Astrocyte (in vitro differentiated cells and primary cell): ENCODE data around the gene GRIK3. TPM values are rescaled to one million over a fixed set of nuclear protein-coding genes. Genes with fewer than 3 reads are reported as not detected.
"Not testable (repeated sequence)": the region's sequence is repeated elsewhere in the genome, so short reads cannot be mapped to it uniquely, and the experiment has no call there.

Experiments used
- DNase-seq: peaks from one replicate; pipeline ENCODE4 v3.0.0-alpha.2; 2010; ENCODE audit warnings: low read depth
- FAIRE-seq: peaks from 2 replicates; lab custom pipeline; 2011; peaks lifted over from hg19 to GRCh38; lab: Jason Lieb, UNC
- H2AFZ ChIP-seq: 2 replicates; pipeline ENCODE4 v1.6.0; 2012; ENCODE audit warnings: low read depth, low read length, inconsistent platforms
- H3K27ac ChIP-seq: 2 replicates; pipeline ENCODE4 v1.5.1; 2011; ENCODE audit warnings: low read depth, low read length, inconsistent platforms
- H3K27me3 ChIP-seq: 2 replicates; pipeline ENCODE4 v1.6.0; 2011; ENCODE audit warnings: low read length, inconsistent platforms; ENCODE audit not compliant: insufficient read depth
- H3K36me3 ChIP-seq: 2 replicates; pipeline ENCODE4 v1.5.1; 2011; ENCODE audit warnings: low read length, inconsistent platforms; ENCODE audit not compliant: insufficient read depth
- H3K4me1 ChIP-seq: 2 replicates; pipeline ENCODE4 v1.5.1; 2011; ENCODE audit warnings: low read length, inconsistent platforms; ENCODE audit not compliant: insufficient read depth
- H3K4me2 ChIP-seq: 2 replicates; pipeline ENCODE4 v1.6.0; 2012; ENCODE audit warnings: low read length, inconsistent platforms
- H3K4me3 ChIP-seq: 2 replicates; pipeline ENCODE4 v1.5.1; 2011; ENCODE audit warnings: low read depth, mild to moderate bottlenecking, low read length, inconsistent platforms; ENCODE audit not compliant: insufficient read depth
- H3K79me2 ChIP-seq: 2 replicates; pipeline ENCODE4 v1.6.0; 2012; ENCODE audit warnings: mild to moderate bottlenecking, low read length, inconsistent platforms; ENCODE audit not compliant: insufficient read depth
- H3K9ac ChIP-seq: 2 replicates; pipeline ENCODE4 v1.6.0; 2012; ENCODE audit warnings: mild to moderate bottlenecking, low read length, inconsistent platforms
- H3K9me3 ChIP-seq: 2 replicates; pipeline ENCODE4 v1.5.1; 2012; ENCODE audit warnings: low read depth, mild to moderate bottlenecking, low read length, inconsistent platforms; ENCODE audit not compliant: insufficient read depth
- H4K20me1 ChIP-seq: 2 replicates; pipeline ENCODE4 v1.6.0; 2012; ENCODE audit warnings: low read length, inconsistent platforms; ENCODE audit not compliant: insufficient read depth
- H3K27ac Mint-ChIP-seq: one replicate; pipeline ENCODE4 v1.8.0; 2021; ENCODE audit warnings: mild to moderate bottlenecking, mixed read lengths; ENCODE audit not compliant: unreplicated experiment
- H3K27me3 Mint-ChIP-seq: one replicate; pipeline ENCODE4 v1.8.0; 2021; ENCODE audit warnings: low read depth, mixed read lengths; ENCODE audit not compliant: unreplicated experiment
- H3K36me3 Mint-ChIP-seq: one replicate; pipeline ENCODE4 v1.8.0; 2021; ENCODE audit warnings: low read depth, mixed read lengths; ENCODE audit not compliant: unreplicated experiment
- H3K4me1 Mint-ChIP-seq: one replicate; pipeline ENCODE4 v1.8.0; 2021; ENCODE audit warnings: low read depth, mixed read lengths; ENCODE audit not compliant: unreplicated experiment
- H3K4me3 Mint-ChIP-seq: one replicate; pipeline ENCODE4 v1.8.0; 2021; ENCODE audit warnings: mild to moderate bottlenecking, moderate library complexity, mixed read lengths; ENCODE audit not compliant: unreplicated experiment
- H3K9me3 Mint-ChIP-seq: one replicate; pipeline ENCODE4 v1.8.0; 2021; ENCODE audit warnings: mild to moderate bottlenecking, mixed read lengths; ENCODE audit not compliant: unreplicated experiment
- EZH2 ChIP-seq: IDR thresholded peaks from 2 replicates; pipeline ENCODE4 v1.6.1; 2012; ENCODE audit warnings: mild to moderate bottlenecking, low read length, inconsistent platforms; ENCODE audit not compliant: insufficient read depth
- total RNA-seq: library from RNA; stranded (reverse); gene quantifications from 2 replicates; pipeline ENCODE4 v1.2.1, GENCODE V29; 2021
- TF ChIP-seq, protein P1 (sequence below): IDR thresholded peaks from 2 replicates; pipeline ENCODE4 v1.5.1; 2011; ENCODE audit warnings: low read depth, mild to moderate bottlenecking, inconsistent platforms, low read length, moderate library complexity; ENCODE audit not compliant: insufficient read depth

Gene GRIK3
- total RNA-seq, 1 donor from 2014 or later: 0.16 TPM

DNA sequence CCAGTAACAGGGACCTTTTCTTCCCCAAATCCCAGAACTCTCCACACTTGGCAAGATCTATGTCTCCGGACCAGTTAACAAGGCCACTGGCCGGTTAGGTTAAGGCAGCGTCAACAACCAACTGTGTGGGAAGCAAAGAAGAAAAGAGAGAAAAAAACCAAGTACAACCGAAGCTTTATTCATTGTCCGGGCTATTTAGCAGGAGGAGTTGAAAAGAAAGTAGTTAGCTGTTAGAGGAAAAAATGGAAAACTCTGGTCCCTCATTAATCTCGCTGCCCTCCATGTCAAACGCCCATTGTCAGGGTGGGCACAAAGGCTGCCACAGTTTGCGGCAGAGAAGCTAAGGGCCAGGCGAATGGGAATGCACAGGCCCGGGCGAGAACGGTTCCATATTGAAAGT is 49.3 kb upstream of the GRIK3 start:
- no peaks in the 10 kb centered on the region for H3K9me3 Mint-ChIP-seq
- H3K36me3 Mint-ChIP-seq: no peaks in the 10 kb centered on the region
- Histone ChIP-seq H2AFZ (no peak overlapping the region), H3K4me2 (no peak overlapping the region), H3K9me3 (no peaks in the 10 kb centered on the region), H3K4me3 (no peak overlapping the region), H3K9ac (no peak overlapping the region), H3K4me1 (no peaks in the 10 kb centered on the region), H3K79me2 (no peaks in the 10 kb centered on the region), H3K27ac (no peak overlapping the region), H3K36me3 (no peaks in the 10 kb centered on the region), H4K20me1 (no peaks in the 10 kb centered on the region), H3K27me3 (no peaks in the 10 kb centered on the region)
- TF ChIP-seq, protein P1, sequence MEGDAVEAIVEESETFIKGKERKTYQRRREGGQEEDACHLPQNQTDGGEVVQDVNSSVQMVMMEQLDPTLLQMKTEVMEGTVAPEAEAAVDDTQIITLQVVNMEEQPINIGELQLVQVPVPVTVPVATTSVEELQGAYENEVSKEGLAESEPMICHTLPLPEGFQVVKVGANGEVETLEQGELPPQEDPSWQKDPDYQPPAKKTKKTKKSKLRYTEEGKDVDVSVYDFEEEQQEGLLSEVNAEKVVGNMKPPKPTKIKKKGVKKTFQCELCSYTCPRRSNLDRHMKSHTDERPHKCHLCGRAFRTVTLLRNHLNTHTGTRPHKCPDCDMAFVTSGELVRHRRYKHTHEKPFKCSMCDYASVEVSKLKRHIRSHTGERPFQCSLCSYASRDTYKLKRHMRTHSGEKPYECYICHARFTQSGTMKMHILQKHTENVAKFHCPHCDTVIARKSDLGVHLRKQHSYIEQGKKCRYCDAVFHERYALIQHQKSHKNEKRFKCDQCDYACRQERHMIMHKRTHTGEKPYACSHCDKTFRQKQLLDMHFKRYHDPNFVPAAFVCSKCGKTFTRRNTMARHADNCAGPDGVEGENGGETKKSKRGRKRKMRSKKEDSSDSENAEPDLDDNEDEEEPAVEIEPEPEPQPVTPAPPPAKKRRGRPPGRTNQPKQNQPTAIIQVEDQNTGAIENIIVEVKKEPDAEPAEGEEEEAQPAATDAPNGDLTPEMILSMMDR: no peak
- TF ChIP-seq EZH2: no peak
- H3K4me3 Mint-ChIP-seq: no peak overlapping the region
- no peak overlapping the region for H3K27ac Mint-ChIP-seq
- DNase-seq: no peak
- no peaks in the 10 kb centered on the region for H3K4me1 Mint-ChIP-seq
- FAIRE-seq: no peak
- H3K27me3 Mint-ChIP-seq: peaks cover 26% of the 10 kb centered on the region

GRCh38 chr1:37080296-37080986 is 46.1 kb upstream of the GRIK3 start:
- H3K27me3 ChIP-seq, H3K36me3 Mint-ChIP-seq: not testable (repeated sequence)

GRCh38 chr1:37078866-37079265 is 44.6 kb upstream of the GRIK3 start:
- no peaks in the 10 kb centered on the region for H3K36me3 Mint-ChIP-seq

More at GRCh38 chr1:37080296-37080986, 46.1 kb upstream of the GRIK3 start:
- H3K27ac Mint-ChIP-seq, H3K4me1 Mint-ChIP-seq, H3K9me3 Mint-ChIP-seq, H2AFZ ChIP-seq, H3K4me1 ChIP-seq, H3K9me3 ChIP-seq, H3K4me3 ChIP-seq, H3K4me2 ChIP-seq, H3K4me3 Mint-ChIP-seq, H3K36me3 ChIP-seq, H3K79me2 ChIP-seq, FAIRE-seq, H4K20me1 ChIP-seq, DNase-seq, H3K9ac ChIP-seq, H3K27ac ChIP-seq: not testable (repeated sequence)
- H3K27me3 Mint-ChIP-seq: peaks cover 42% of the 10 kb centered on the region

More at GRCh38 chr1:37078866-37079265, 44.6 kb upstream of the GRIK3 start:
- FAIRE-seq (no peak), DNase-seq (no peak)
- TF ChIP-seq, protein P1: no peak
- TF ChIP-seq EZH2: no peak
- Histone ChIP-seq H2AFZ (no peak overlapping the region), H4K20me1 (no peaks in the 10 kb centered on the region), H3K4me2 (no peak overlapping the region), H3K79me2 (no peaks in the 10 kb centered on the region), H3K4me1 (no peaks in the 10 kb centered on the region), H3K9ac (no peak overlapping the region), H3K4me3 (no peak overlapping the region), H3K9me3 (no peaks in the 10 kb centered on the region), H3K36me3 (no peaks in the 10 kb centered on the region), H3K27me3 (no peaks in the 10 kb centered on the region), H3K27ac (no peak overlapping the region)
- no peak overlapping the region for H3K4me3 Mint-ChIP-seq
- H3K27me3 Mint-ChIP-seq: peaks cover 49% of the 10 kb centered on the region
- no peak overlapping the region for H3K27ac Mint-ChIP-seq
- no peaks in the 10 kb centered on the region for H3K9me3 Mint-ChIP-seq
- no peaks in the 10 kb centered on the region for H3K4me1 Mint-ChIP-seq
